ENCODE measurements around the gene VSTM4. TPM values are rescaled to one million over a fixed set of nuclear protein-coding genes. Genes with fewer than 3 reads are reported as not detected.

VSTM4 gene
- total RNA-seq, 1 donor, result 4.7 TPM

DNA sequence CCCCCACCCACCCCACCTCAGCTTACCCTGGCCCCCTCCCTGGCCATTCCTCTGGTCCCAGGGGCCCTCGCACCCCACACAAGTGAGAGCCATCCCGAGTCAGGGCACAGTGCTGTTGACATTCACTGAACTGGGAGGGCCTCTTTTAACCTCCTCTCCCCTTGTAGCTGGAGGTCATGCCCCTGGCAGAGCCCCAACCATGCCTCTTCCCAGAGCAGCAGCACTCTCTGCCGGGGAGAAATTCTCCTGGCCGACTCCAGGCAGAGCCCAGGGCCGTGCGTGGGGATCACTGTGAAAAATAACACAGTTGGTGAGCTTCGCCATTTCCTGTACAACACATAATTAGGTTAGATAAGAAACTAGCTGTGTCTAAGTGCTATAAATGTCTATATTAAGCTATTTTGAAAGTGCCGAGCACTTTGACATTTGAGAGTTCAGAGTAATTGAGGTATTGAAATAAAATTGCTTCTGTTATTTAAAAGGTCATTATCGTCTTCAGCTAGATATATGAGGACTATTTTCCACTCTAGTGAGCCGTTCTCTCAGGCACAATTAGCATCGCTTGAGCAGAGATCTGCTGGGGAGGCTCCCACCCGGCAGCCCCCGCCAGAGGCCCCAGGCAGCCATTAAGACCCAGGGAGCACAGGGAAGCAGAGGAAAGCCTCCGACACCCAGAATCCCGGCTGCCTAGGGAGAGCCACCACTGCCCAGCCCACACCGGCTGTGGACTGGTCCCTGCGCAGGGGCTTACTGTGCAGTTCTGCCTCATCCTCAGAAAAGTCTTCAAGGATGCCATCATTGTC, 113.3 kb downstream of the VSTM4 start:
- DNase-seq (ENCODE audit: low read depth), result no peak
- TF ChIP-seq, protein P1, sequence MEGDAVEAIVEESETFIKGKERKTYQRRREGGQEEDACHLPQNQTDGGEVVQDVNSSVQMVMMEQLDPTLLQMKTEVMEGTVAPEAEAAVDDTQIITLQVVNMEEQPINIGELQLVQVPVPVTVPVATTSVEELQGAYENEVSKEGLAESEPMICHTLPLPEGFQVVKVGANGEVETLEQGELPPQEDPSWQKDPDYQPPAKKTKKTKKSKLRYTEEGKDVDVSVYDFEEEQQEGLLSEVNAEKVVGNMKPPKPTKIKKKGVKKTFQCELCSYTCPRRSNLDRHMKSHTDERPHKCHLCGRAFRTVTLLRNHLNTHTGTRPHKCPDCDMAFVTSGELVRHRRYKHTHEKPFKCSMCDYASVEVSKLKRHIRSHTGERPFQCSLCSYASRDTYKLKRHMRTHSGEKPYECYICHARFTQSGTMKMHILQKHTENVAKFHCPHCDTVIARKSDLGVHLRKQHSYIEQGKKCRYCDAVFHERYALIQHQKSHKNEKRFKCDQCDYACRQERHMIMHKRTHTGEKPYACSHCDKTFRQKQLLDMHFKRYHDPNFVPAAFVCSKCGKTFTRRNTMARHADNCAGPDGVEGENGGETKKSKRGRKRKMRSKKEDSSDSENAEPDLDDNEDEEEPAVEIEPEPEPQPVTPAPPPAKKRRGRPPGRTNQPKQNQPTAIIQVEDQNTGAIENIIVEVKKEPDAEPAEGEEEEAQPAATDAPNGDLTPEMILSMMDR (IDR thresholded peaks at IDR 0.05; ENCODE audit: insufficient read depth, low read depth, low read length), result no peak
- H3K4me3 ChIP-seq (ENCODE audit: low read depth, low read length), result no peak overlapping the region

DNA sequence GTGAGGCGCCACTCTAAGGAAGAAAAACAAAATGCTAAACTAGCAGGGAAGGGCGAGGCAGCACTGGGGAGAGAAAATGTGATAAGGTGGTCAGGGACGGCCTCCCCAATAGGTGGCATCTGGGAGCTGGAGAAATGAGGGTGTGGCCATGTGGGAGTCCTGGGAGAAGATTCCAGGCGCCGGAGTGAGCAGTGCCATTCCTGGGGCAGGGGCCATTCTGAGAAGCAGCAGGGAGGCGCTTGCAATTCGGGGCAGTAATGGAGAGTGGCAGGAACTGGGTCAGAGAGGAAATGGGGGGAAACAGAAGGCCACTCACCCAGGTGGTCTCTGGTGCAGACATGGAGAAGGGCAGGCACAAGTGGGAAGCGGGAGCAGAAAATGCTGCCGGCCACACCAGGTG, 113.9 kb downstream of the VSTM4 start:
- no peak overlapping the region for H3K4me3 ChIP-seq (ENCODE audit: low read depth, low read length)
- TF ChIP-seq, protein P1 (IDR thresholded peaks at IDR 0.05; ENCODE audit: insufficient read depth, low read depth, low read length), result peak; percentile 19
- DNase-seq (ENCODE audit: low read depth), result no peak

DNA sequence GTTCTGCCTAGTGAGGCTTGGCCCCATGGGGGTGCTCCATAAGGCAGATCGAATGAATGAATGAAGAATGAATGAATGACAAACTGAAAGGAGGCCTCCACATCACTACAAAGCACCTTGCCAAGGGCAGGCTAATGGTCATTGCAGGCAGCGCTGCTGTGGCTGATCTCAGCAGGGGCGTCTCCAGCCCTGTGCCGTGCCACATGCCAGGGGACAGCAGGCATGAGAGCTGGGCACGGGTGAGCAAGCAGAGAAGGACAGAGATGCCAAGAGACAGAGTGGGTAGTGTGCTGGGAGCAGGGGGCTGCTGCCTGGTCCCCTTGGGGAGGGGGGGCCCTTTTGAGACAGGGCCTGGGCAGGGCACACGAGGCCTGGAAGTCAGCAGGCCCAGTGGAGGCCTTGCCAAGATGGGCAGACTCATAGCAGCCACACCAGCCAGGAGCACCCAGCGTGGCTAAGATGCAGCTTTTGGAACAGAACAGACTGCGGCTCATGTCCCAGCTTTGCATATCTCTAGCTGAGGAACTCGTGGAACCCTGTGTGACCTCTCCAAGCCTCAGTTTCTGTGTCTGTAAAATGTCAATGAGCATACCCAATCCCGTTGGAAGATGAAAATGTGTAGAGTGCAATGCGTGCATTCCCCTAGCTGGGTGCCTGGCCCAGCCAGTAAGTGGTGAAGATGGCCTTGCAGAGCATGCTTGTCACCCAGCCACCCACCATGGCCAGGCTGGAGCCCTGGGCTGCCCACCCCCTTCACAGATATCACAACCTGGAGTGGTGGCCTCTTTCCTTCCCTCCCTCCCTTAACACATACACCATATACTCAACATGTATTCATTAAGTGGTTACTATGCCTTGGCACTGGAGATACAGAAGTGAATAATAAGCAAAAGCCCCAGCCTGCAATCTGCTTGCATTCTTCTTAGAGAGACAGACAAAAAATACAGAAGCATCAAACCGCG, 114.6 kb downstream of the VSTM4 start:
- H3K4me3 ChIP-seq (ENCODE audit: low read depth, low read length), result no peak overlapping the region
- no peak for DNase-seq (ENCODE audit: low read depth)
- TF ChIP-seq, protein P1 (IDR thresholded peaks at IDR 0.05; ENCODE audit: insufficient read depth, low read depth, low read length), result no peak

DNA sequence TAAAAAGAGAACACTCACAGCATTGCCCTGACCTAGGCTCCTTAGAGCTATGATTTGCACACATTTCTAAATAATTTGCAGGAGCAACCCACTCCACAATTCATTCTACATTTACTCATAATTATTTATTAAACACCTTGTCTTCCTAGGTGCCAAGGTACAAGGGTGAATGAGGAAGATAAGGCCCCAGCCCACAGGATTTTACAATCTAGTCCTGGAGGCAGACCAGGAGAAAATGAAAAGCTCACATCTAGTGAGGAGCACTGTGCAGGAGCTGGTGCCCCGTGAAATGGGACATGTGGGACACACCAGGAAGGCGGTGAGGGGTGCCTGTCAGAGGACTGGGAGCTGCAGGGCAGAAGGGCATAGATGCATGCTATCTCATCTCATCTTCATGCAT, 116.0 kb downstream of the VSTM4 start:
- no peak overlapping the region for H3K4me3 ChIP-seq (ENCODE audit: low read depth, low read length)
- TF ChIP-seq, protein P1 (IDR thresholded peaks at IDR 0.05; ENCODE audit: insufficient read depth, low read depth, low read length), result no peak
- DNase-seq (ENCODE audit: low read depth), result no peak

DNA sequence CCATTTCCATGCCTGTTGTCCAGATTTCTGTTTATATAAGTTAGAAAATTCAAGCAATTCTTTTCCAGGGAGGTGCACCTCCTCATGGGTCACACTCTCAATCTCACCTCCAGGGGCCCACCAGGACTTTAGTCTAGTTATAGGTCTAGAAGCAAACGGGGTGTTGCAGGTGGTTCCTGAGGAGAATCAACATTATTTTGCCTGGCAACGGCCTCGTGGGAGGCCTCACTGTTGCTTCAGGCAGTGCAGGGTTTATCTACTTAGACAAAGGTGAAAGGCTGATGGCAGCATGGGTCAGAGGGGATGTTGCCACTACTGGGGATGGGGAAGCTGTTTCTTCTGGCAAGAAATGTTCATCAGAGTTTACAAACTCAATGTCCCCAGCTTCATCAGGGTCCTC, 119.0 kb downstream of the VSTM4 start:
- no peak overlapping the region for H3K4me3 ChIP-seq (ENCODE audit: low read depth, low read length)
- TF ChIP-seq, protein P1 (IDR thresholded peaks at IDR 0.05; ENCODE audit: insufficient read depth, low read depth, low read length), result no peak
- DNase-seq (ENCODE audit: low read depth), result no peak

DNA sequence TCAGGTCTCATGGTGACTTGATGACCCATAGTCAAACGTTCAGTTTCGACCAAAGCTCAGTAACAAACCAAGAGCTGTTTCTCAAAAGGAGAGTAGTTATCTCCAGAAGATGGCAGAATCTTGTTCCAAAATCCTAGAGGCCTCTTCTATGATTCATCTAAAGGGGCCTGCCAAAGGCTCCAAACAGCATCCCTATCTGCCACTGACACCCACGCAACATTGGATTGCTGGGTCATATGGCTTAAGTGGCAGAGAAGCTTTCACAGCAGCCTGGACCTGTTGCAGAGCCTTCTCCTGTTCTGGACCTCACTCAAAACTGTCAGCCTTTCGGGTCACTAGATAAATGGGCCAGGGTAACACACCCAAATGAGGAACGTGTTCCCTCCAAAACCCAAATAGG, 121.7 kb downstream of the VSTM4 start:
- no peak overlapping the region for H3K4me3 ChIP-seq (ENCODE audit: low read depth, low read length)
- TF ChIP-seq, protein P1 (IDR thresholded peaks at IDR 0.05; ENCODE audit: insufficient read depth, low read depth, low read length), result no peak
- no peak for DNase-seq (ENCODE audit: low read depth)

Data from fibroblast of villous mesenchyme (primary cell).